Thoracic aorta (tissue), 2 donors: ENCODE data around the gene EIF4G1. TPM values are rescaled to one million over a fixed set of nuclear protein-coding genes. Genes with fewer than 3 reads are reported as not detected.

ENCODE experiments used
- ATAC-seq: fragments of 150-250 bp; one replicate; pipeline ENCODE4 v1.8.0; 2017; ENCODE audit warnings: low read depth; ENCODE audit not compliant: insufficient number of reproducible peaks, low FRiP score
- DNase-seq: peaks from one replicate; pipeline ENCODE4 v3.0.0-alpha.2; 2020; ENCODE audit warnings: low spot score
- H3K27ac ChIP-seq, 2 donors: fragments of 200-600 bp; sonication (generic); 1 replicate in 1 of 2; 2 replicates in 1 of 2; pipeline ENCODE4 v1.5.1; 2016; ENCODE audit warnings: mild to moderate bottlenecking in 2 of 2, moderate library complexity in 2 of 2
- H3K27me3 ChIP-seq: fragments of 200-600 bp; sonication (generic); replicated peaks from 2 replicates; pipeline ENCODE4 v1.6.0; 2016; ENCODE audit warnings: mild to moderate bottlenecking; ENCODE audit not compliant: insufficient read depth
- H3K36me3 ChIP-seq: fragments of 200-600 bp; sonication (generic); one replicate; pipeline ENCODE4 v1.5.1; 2016
- H3K4me1 ChIP-seq, 2 donors: fragments of 200-600 bp; sonication (generic); 1 replicate in 1 of 2; 2 replicates in 1 of 2; pipeline versions ENCODE4 v1.5.1 to v1.6.0; 2016; ENCODE audit warnings: low read depth in 2 of 2, mild to moderate bottlenecking in 1 of 2; ENCODE audit not compliant: control insufficient read depth in 1 of 2
- H3K4me3 ChIP-seq: fragments of 200-600 bp; sonication (generic); 2 replicates; pipeline ENCODE4 v1.5.1; 2016; ENCODE audit warnings: mild to moderate bottlenecking
- H3K9me3 ChIP-seq: fragments of 200-600 bp; sonication (generic); 2 replicates; pipeline ENCODE4 v1.5.1; 2016
- CTCF ChIP-seq: fragments of 200-600 bp; sonication (generic); IDR thresholded peaks from one replicate; pipeline ENCODE4 v1.5.1; 2019; ENCODE audit warnings: antibody characterized with exemption
- total RNA-seq, 2 donors: library from RNA; depleted of rRNA; stranded (reverse); fragments of >200 nt; gene quantifications; one replicate each; pipeline versions ENCODE4 v1.1.0 to v1.2.3, GENCODE V29; 2016

Gene EIF4G1
- total RNA-seq, 2 donors from 2014 or later = 254 to 334 TPM

GRCh38 chr3:184355261-184356040 is 41.0 kb downstream of the EIF4G1 start:
- Histone ChIP-seq H3K9me3 (no peaks in the 10 kb centered on the region), H3K4me3 (no peak overlapping the region), H3K36me3 (peaks cover 11% of the 10 kb centered on the region), H3K27me3 (no peaks in the 10 kb centered on the region), H3K27ac (no peak overlapping the region), H3K4me1 (peaks cover 0 to 4% of the 10 kb centered on the region in 2 donors)
- ATAC-seq (no peak), DNase-seq (no peak)
- no peak for TF ChIP-seq CTCF

GRCh38 chr3:184357248-184358123 is 43.1 kb downstream of the EIF4G1 start:
- ATAC-seq = no peak
- Histone ChIP-seq H3K36me3 (peaks cover 11% of the 10 kb centered on the region), H3K4me3 (no peak overlapping the region), H3K4me1 (peaks cover 7 to 12% of the 10 kb centered on the region in 2 donors), H3K27me3 (no peaks in the 10 kb centered on the region), H3K9me3 (no peaks in the 10 kb centered on the region), H3K27ac (no peak overlapping the region)
- no peak for TF ChIP-seq CTCF
- no peak for DNase-seq

GRCh38 chr3:184358124-184358767 is 43.8 kb downstream of the EIF4G1 start:
- Histone ChIP-seq H3K27me3 (no peaks in the 10 kb centered on the region), H3K27ac (no peak overlapping the region), H3K36me3 (peaks cover 11% of the 10 kb centered on the region), H3K4me3 (no peak overlapping the region), H3K9me3 (no peaks in the 10 kb centered on the region), H3K4me1 (peaks cover 7 to 12% of the 10 kb centered on the region in 2 donors)
- ATAC-seq = no peak
- TF ChIP-seq CTCF = no peak
- DNase-seq = no peak

- no peaks in the 10 kb centered on the region for H3K27me3 ChIP-seq
- H3K36me3 ChIP-seq = peaks cover 11% of the 10 kb centered on the region
- ATAC-seq (no peak), DNase-seq (no peak)
- TF ChIP-seq CTCF = no peak
- H3K4me3 ChIP-seq = no peak overlapping the region
- H3K27ac ChIP-seq = no peak overlapping the region
- H3K9me3 ChIP-seq = no peaks in the 10 kb centered on the region
- peaks cover 11 to 18% of the 10 kb centered on the region in 2 donors for H3K4me1 ChIP-seq
Observed at GRCh38 chr3:184358921-184359350, 44.5 kb downstream of the EIF4G1 start.

- no peak overlapping the region for H3K27ac ChIP-seq
- no peaks in the 10 kb centered on the region for H3K9me3 ChIP-seq
- DNase-seq (no peak), ATAC-seq (no peak)
- H3K4me1 ChIP-seq = peaks cover 11 to 25% of the 10 kb centered on the region in 2 donors
- H3K36me3 ChIP-seq = peaks cover 11% of the 10 kb centered on the region
- TF ChIP-seq CTCF = no peak
- H3K4me3 ChIP-seq = no peak overlapping the region
- no peaks in the 10 kb centered on the region for H3K27me3 ChIP-seq
Observed at GRCh38 chr3:184359610-184360009, 45.2 kb downstream of the EIF4G1 start.
